Effector memory CD8-positive, alpha-beta T cell (primary cell): ENCODE results near the gene KDM6A.
A peak's percentile ranks its signal among the peaks of the same experiment; 100 is the strongest.
"Not testable (repeated sequence)": the region's sequence is repeated elsewhere in the genome, so short reads cannot be mapped to it uniquely, and the experiment has no call there.

Experiments
- ATAC-seq: fragments of 150-1000 bp; cut with Tn5 transposase; replicated peaks from 2 replicates; pipeline ENCODE4 v1.10.0; 2021; ENCODE audit warnings: mild to moderate bottlenecking, moderate library complexity
- DNase-seq, 3 experiments: peaks; one replicate each; pipeline ENCODE4 v3.0.0; 2021
- H3K27ac Mint-ChIP-seq, 2 donors: one replicate each; pipeline ENCODE4 v1.8.0; 2022; ENCODE audit warnings: mild to moderate bottlenecking in 2 of 2, mixed read lengths in 2 of 2, moderate library complexity in 2 of 2
- H3K27me3 Mint-ChIP-seq, 2 donors: one replicate each; pipeline ENCODE4 v1.8.0; 2022; ENCODE audit warnings: mixed read lengths in 2 of 2
- H3K36me3 Mint-ChIP-seq: one replicate; pipeline ENCODE4 v1.8.0; 2022; ENCODE audit warnings: mild to moderate bottlenecking, moderate library complexity, mixed read lengths; ENCODE audit not compliant: insufficient read depth
- H3K4me1 Mint-ChIP-seq, 2 donors: one replicate each; pipeline ENCODE4 v1.8.0; 2022; ENCODE audit warnings: low read depth in 2 of 2, mixed read lengths in 2 of 2
- H3K4me3 Mint-ChIP-seq, 2 donors: one replicate each; pipeline ENCODE4 v1.8.0; 2022; ENCODE audit warnings: mild to moderate bottlenecking in 2 of 2, mixed read lengths in 2 of 2, moderate library complexity in 2 of 2
- H3K9me3 Mint-ChIP-seq, 2 donors: one replicate each; pipeline ENCODE4 v1.8.0; 2022; ENCODE audit warnings: mixed read lengths in 2 of 2

The KDM6A gene

GRCh38 chrX:44898411-44899221, 25.6 kb downstream of the KDM6A start:
- DNase-seq (no peak), ATAC-seq (peak; percentile 44)
- H3K4me3 Mint-ChIP-seq, result peak overlapping the region; percentile 44 to 61
- no peaks in the 10 kb centered on the region for H3K27me3 Mint-ChIP-seq
- peak overlapping the region in 1 of 2 donors; percentile 10 for H3K27ac Mint-ChIP-seq
- H3K4me1 Mint-ChIP-seq, result peaks cover 28 to 37% of the 10 kb centered on the region in 2 donors
- H3K36me3 Mint-ChIP-seq, result peaks cover 12% of the 10 kb centered on the region
- no peaks in the 10 kb centered on the region for H3K9me3 Mint-ChIP-seq

DNA sequence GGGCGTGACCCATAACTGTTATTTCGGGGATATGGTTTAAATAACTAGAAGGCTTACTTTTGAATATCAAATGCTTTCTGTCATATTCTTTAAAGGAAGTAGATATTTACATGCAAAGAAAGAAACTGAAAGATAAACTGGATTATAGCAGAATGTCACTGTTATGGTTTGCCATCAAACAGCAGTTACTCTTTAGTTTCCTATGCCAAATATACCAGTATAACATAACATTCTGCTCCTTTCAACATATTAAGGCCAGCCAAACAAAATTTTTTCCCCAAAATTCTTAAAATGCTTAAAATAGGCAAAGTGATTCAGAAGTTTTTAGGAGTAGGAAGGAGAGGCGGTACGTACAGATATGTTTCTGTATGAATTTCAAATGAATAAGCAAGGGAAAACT, 27.0 kb downstream of the KDM6A start:
- peak overlapping the region; percentile 50 to 61 for H3K4me3 Mint-ChIP-seq

DNA sequence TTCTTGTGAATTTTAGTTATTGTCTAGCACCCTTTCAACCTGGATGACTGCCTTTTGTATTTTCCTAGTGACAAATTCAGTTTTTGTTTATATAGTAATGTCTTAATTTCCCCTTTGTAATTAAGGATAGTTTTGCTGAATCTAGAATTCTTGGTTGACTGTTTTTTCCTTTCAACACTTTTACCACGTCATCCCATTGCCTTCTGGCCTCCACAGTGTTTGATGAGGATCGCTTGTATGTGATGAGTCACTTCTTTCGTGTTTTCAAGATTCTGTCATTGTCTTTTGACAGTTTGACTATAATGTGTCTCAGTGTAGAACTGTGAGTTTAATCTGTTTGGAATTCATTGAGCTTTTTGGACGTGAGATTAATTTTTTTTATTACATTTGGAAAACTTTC, 30.1 kb downstream of the KDM6A start:
- H3K27ac Mint-ChIP-seq, result peak overlapping the region in 1 of 2 donors; percentile 87
- ATAC-seq (no peak), DNase-seq (no peak)
- H3K36me3 Mint-ChIP-seq, result peaks cover 13% of the 10 kb centered on the region
- peaks cover 36 to 62% of the 10 kb centered on the region in 2 donors for H3K4me1 Mint-ChIP-seq
- no peaks in the 10 kb centered on the region for H3K9me3 Mint-ChIP-seq
- no peaks in the 10 kb centered on the region for H3K27me3 Mint-ChIP-seq
- peak overlapping the region in 1 of 2 donors; percentile 30 for H3K4me3 Mint-ChIP-seq

More for the DNA sequence above, 27.0 kb downstream of the KDM6A start:
- ATAC-seq (no peak), DNase-seq (no peak)
- H3K27ac Mint-ChIP-seq, result peak overlapping the region in 1 of 2 donors; percentile 80
- no peaks in the 10 kb centered on the region for H3K9me3 Mint-ChIP-seq
- peaks cover 10% of the 10 kb centered on the region for H3K36me3 Mint-ChIP-seq
- H3K4me1 Mint-ChIP-seq, result peaks cover 36 to 44% of the 10 kb centered on the region in 2 donors
- no peaks in the 10 kb centered on the region for H3K27me3 Mint-ChIP-seq

DNA sequence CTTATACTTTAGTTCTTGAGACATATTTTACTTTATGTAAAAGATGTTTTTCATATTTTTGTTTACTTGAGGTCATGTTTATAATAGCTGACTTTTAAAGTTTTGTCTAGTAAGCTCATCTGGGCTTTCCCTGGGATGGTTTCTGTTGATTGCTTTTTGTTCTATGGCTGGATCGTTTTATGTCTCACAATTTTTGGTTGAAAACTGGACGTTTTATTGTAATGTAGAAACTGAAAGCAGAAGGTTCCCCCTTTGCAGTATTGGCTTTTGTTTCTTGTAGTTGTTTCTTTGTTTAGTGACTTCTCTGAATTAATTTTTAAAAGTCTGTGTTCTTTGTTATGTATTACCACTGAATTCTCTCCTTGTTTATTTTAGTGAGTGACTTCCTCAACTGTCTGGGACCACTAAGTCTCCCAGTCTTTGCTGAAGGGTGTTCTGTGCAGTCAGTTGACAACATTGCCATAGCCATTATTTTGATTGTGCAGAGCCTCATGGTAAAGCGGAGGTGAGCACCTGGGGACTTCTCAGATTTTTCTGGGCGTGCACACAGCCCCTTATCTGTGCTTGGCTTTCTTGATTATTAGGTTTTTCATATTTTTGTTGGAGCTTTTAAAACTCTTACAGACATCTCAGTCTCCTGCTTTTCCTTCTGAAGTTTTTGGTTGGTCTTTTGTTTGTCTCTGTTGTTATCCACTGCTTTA, 31.0 kb downstream of the KDM6A start:
- H3K4me3 Mint-ChIP-seq, result peak overlapping the region; percentile 8 to 30
- H3K27me3 Mint-ChIP-seq, result no peaks in the 10 kb centered on the region
- peak overlapping the region in 1 of 2 donors; percentile 87 for H3K27ac Mint-ChIP-seq
- H3K4me1 Mint-ChIP-seq, result peaks cover 31 to 57% of the 10 kb centered on the region in 2 donors
- H3K36me3 Mint-ChIP-seq, result peaks cover 13% of the 10 kb centered on the region
- no peaks in the 10 kb centered on the region for H3K9me3 Mint-ChIP-seq
- DNase-seq, result no peak
- no peak for ATAC-seq

DNA sequence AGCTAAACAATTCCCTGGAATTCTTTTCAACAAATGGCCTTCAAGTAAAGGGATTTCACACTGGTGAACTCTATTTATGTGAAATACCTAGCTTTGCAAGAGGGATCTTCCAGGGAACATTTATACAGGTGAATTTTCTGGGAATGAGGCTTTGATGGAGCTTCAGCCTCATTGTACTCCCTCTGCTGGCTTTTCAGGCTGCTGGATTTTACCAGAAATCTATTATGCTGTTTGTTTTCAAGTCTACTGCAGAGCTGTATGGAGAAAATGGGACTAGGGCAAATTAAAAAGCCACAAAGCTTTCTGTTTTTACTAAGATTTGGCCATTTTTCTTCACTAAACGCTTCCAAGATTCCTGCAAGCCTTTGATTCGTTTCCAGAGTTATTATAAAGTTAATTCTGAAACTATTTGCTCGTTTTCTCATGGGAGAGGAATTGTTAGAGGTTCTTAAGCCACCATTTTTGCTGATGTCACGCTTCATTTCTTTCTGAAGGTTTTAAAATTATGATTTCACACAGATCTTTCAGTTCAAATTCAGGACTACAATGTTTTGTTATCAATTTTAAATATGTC, 31.6 kb downstream of the KDM6A start:
- Mint-ChIP-seq H3K27me3 (no peaks in the 10 kb centered on the region), H3K9me3 (no peaks in the 10 kb centered on the region), H3K4me3 (peak overlapping the region; percentile 8 to 38), H3K27ac (no peak overlapping the region), H3K36me3 (peaks cover 13% of the 10 kb centered on the region), H3K4me1 (peaks cover 25 to 50% of the 10 kb centered on the region in 2 donors)
- DNase-seq, result no peak
- ATAC-seq, result no peak

GRCh38 chrX:44906041-44906440, 33.1 kb downstream of the KDM6A start:
- Mint-ChIP-seq H3K4me3 (peak overlapping the region in 1 of 2 donors; percentile 36), H3K27ac (no peak overlapping the region), H3K36me3 (peaks cover 17% of the 10 kb centered on the region), H3K9me3 (no peaks in the 10 kb centered on the region), H3K4me1 (peaks cover 21 to 45% of the 10 kb centered on the region in 2 donors), H3K27me3 (no peaks in the 10 kb centered on the region)
- DNase-seq, result no peak
- no peak for ATAC-seq

- H3K27me3 Mint-ChIP-seq, result no peaks in the 10 kb centered on the region
- H3K9me3 Mint-ChIP-seq, result no peaks in the 10 kb centered on the region
- peaks cover 21 to 45% of the 10 kb centered on the region in 2 donors for H3K4me1 Mint-ChIP-seq
- peaks cover 20% of the 10 kb centered on the region for H3K36me3 Mint-ChIP-seq
- H3K4me3 Mint-ChIP-seq, result peak overlapping the region in 1 of 2 donors; percentile 63
- ATAC-seq, result no peak
- peak overlapping the region in 1 of 2 donors; percentile 28 for H3K27ac Mint-ChIP-seq
- DNase-seq, result no peak
Observed at GRCh38 chrX:44906542-44906941, 33.6 kb downstream of the KDM6A start.

GRCh38 chrX:44908153-44908552, 35.2 kb downstream of the KDM6A start:
- Mint-ChIP-seq H3K27me3 (no peaks in the 10 kb centered on the region), H3K9me3 (no peaks in the 10 kb centered on the region), H3K27ac (peak overlapping the region; percentile 67 to 78), H3K36me3 (peaks cover 21% of the 10 kb centered on the region), H3K4me3 (peak overlapping the region; percentile 44 to 62), H3K4me1 (peaks cover 24 to 44% of the 10 kb centered on the region in 2 donors)
- peak; percentile 49 for ATAC-seq
- no peak for DNase-seq

GRCh38 chrX:44908827-44909226, 35.8 kb downstream of the KDM6A start:
- Mint-ChIP-seq H3K4me3 (peak overlapping the region in 1 of 2 donors; percentile 62), H3K4me1 (peaks cover 24 to 41% of the 10 kb centered on the region in 2 donors)

GRCh38 chrX:44910508-44910907, 37.5 kb downstream of the KDM6A start:
- H3K27me3 Mint-ChIP-seq, H3K9me3 Mint-ChIP-seq, H3K27ac Mint-ChIP-seq, H3K4me3 Mint-ChIP-seq, DNase-seq, ATAC-seq: not testable (repeated sequence)
- peaks cover 21% of the 10 kb centered on the region for H3K36me3 Mint-ChIP-seq
- H3K4me1 Mint-ChIP-seq, result peaks cover 22 to 39% of the 10 kb centered on the region in 2 donors

More at GRCh38 chrX:44908827-44909226, 35.8 kb downstream of the KDM6A start:
- H3K27me3 Mint-ChIP-seq, result no peaks in the 10 kb centered on the region
- ATAC-seq (no peak), DNase-seq (no peak)
- peaks cover 21% of the 10 kb centered on the region for H3K36me3 Mint-ChIP-seq
- no peaks in the 10 kb centered on the region for H3K9me3 Mint-ChIP-seq
- no peak overlapping the region for H3K27ac Mint-ChIP-seq

GRCh38 chrX:44911074-44911600, 38.1 kb downstream of the KDM6A start:
- ATAC-seq, DNase-seq, H3K27me3 Mint-ChIP-seq, H3K4me3 Mint-ChIP-seq, H3K9me3 Mint-ChIP-seq: not testable (repeated sequence)
- Mint-ChIP-seq H3K27ac (peak overlapping the region in 1 of 2 donors; percentile 26), H3K36me3 (peaks cover 17% of the 10 kb centered on the region), H3K4me1 (peaks cover 21 to 38% of the 10 kb centered on the region in 2 donors)

DNA sequence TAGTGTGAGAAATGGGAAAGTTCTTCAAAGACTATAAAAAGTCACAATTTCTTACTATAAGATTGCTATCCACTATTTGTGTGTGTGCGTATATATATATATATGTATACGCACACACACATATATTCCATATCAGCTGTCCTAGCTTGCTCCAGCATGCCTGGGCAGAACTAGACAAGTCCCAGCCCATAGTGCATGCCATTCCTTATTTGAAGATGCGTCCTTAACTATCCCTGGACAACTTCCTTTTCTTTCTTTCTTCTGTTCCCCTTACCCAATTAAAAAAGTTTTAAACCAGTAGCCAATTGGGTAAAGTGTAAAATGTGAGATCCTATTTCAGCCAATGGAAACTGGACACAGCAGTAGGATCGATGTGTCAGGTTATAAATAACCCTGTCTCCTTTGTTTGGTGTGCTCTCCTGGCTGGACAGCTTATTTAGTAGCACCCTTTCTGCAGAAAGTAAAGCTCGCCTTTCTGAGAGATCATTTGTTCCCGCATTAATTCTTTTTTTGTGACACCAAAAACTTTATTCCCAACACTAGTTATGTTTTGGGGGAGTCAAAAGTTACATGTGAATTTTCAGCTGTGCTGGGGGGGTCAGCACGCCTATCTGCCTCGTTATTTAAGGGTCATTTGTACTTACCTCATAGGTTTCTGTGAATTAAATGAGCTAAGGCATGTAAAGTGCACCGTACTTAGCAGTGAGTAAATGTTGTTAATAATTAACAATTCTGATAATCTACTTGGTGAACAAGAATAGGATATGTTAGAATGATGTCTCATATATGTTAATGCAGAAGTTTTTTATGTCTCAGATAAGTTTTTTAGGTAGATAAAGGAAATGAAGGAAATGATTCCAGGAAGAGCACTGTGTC, 40.9 kb downstream of the KDM6A start:
- Mint-ChIP-seq H3K27ac (peak overlapping the region in 1 of 2 donors; percentile 60), H3K9me3 (no peaks in the 10 kb centered on the region), H3K27me3 (no peaks in the 10 kb centered on the region), H3K4me1 (peaks cover 13 to 35% of the 10 kb centered on the region in 2 donors), H3K4me3 (peak overlapping the region; percentile 21 to 26), H3K36me3 (peaks cover 23% of the 10 kb centered on the region)
- DNase-seq (no peak), ATAC-seq (no peak)
